SIG-M5 (cell line): ENCODE data around the gene CRYBA1.
"Not testable (repeated sequence)": the region's sequence is repeated elsewhere in the genome, so short reads cannot be mapped to it uniquely, and the experiment has no call there.

ENCODE experiments used
- DNase-seq: peaks from one replicate; lab custom pipeline; 2025; lab: John Stamatoyannopoulos, UW

The CRYBA1 gene, protein sequence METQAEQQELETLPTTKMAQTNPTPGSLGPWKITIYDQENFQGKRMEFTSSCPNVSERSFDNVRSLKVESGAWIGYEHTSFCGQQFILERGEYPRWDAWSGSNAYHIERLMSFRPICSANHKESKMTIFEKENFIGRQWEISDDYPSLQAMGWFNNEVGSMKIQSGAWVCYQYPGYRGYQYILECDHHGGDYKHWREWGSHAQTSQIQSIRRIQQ

DNA sequence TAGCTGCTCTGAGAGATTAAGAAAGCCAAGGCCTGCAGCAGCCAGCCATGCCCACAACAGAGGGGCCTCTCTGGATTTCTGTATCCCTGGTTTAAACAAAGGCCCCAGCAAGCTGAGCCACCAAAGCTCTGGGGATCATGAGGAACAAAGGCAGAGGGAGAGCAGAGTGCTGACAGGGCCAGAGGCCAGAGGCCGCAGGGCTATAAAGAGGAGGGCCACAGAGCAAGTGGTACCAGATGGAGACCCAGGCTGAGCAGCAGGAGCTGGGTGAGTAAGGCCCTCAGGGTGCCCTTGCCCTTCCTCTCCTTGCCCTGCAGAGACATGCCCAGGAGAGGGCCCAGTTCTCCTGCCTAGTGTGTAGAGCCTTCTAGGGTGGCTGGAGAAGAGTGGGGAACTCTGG is at the start of gene CRYBA1:
Gene CRYBA1 (plus strand): TSS at position 232 of the 400 bp plus-strand sequence. CDS start 5 bp downstream, at position 237.
- no peak for DNase-seq

DNA sequence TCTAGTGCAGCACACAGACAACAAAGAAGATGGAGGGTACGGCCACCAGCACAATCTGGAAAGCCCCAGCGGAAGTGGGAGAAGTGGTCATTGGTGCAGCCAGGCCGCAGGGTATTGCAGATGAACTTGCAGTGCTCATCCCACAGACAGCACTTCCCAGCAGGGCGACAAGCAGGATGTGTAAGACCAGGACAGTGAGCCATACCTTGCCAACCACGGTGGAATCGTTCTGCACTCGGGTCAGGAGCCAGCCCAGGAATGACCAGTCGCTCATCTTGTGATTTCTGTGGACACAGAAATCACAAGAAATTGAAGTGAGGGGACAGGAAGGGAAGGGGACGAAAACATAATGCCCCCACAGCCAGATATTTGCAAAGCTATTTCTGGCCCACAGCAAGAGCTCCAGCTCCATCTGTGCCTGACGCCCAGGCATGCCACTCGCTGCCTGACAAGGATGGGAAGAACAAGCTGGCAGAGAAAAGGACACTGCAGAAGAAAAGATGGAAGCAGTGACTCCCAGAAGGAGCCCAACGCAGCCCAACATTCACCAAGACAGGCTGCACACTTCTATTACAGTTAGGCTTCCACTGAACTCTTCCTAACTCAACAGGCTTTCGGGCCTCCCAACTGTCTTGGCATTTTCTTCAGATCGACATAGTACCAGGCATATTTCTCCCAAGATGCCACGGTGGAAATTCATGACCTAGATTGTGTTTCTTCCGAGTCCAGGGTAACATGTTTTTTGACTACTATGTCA is 49.0 kb upstream of the CRYBA1 start:
- DNase-seq = no peak

GRCh38 chr17:29204068-29204804 is 42.4 kb upstream of the CRYBA1 start:
- DNase-seq = not testable (repeated sequence)

DNA sequence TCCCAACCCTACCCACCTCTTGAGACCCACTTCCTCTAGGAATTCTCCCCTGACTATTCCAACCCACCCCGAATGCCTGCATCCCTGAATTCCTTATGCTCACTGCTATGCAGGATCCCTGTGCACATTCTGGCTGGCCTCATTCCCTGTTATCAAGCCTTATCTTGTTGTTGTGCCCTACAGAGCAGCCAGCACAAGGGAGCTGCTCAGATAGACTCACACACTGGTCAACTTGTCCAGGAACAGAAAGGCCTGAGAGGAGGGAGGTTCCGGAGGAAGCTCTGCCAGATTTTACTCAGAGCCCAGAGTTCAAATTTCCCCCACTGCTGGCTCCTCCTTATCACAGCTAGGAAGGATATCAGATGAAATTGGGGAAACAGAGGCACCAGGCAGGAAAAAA is 41.6 kb upstream of the CRYBA1 start:
- no peak for DNase-seq

DNA sequence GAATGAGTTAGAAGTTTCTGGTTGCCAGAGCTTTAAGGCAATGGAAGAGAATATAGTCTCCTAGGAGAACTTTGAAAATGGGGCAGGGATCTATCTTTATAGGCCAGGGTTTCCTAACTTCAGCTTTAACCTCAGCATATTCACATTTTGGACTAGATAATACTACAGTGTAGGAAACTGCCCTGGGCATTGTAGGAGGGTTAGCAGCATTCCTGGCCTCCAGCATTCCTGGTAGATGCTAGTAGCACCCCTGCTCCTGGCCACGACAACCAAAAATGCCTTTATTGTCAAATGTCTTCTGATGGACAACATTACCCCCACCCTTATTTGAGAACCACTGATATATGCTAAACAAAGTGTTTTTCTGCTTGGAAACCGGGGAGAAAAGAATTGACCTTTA is 38.7 kb upstream of the CRYBA1 start:
- DNase-seq = no peak

GRCh38 chr17:29209073-29209472 is 37.6 kb upstream of the CRYBA1 start:
- DNase-seq = no peak

DNA sequence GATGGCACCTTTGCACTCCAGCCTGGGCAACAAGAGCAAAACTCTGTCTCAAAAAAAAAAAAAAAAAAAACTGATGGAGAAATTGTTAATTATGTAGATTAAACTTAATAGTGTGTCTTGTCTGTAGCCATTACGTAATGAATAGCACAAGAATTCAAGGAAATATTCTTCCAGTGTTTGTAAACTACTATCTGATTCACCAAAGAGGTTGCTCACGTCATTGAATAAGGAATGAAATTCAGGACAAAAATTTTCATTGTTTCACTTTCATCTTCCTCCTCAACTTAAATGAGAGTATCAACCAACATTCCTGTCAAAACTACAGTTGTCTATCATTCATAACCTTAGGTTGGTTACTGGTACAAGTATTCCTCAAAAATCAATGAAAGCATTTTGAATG is 35.8 kb upstream of the CRYBA1 start:
- no peak for DNase-seq

DNA sequence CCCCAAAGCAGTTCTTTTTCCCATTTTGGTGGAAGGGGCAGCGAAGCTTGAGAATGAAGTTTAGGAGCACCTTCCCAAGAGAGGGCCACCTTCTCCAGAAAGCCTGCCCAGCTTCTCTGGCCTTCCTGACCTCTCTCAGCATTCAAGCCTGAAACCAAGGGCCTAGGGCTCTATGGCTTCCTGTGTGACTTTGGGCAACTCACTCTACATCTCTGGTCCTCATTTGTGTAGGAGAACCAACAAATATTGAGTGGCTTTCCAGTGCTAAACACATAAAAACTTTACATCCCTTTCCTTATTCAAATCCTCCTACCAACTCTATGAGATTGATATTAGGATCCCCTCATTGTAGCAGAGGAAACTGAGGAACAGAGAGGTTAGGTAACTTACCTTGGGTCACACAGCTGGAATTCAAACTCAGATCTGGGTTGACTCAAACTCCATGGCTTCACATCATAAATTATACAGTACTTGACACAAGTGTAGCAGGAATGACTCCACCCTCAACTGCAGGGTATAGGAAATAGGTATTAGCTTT is 34.5 kb upstream of the CRYBA1 start:
- DNase-seq = no peak

DNA sequence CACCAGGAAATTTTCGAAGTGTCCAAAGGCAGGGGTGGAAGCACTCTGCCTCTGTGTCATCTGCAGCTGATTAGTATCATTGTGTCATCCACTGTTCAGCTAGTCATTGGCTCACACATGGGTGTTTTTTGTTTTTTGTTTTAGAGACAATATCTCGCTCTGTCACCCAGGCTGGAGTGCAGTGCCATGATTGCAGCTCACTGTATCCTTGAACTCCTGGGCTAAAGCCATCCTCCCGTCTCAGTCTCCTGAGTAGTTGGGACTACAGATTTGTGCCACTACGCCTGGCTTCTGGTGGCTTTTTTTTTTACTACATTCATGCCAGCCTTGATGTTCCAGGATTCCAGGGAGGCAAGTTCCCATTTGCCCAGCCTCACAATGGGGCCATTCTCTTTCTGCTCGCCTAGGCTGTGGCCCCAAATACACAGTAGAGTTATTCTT is 34.0 kb upstream of the CRYBA1 start:
- DNase-seq = no peak

DNA sequence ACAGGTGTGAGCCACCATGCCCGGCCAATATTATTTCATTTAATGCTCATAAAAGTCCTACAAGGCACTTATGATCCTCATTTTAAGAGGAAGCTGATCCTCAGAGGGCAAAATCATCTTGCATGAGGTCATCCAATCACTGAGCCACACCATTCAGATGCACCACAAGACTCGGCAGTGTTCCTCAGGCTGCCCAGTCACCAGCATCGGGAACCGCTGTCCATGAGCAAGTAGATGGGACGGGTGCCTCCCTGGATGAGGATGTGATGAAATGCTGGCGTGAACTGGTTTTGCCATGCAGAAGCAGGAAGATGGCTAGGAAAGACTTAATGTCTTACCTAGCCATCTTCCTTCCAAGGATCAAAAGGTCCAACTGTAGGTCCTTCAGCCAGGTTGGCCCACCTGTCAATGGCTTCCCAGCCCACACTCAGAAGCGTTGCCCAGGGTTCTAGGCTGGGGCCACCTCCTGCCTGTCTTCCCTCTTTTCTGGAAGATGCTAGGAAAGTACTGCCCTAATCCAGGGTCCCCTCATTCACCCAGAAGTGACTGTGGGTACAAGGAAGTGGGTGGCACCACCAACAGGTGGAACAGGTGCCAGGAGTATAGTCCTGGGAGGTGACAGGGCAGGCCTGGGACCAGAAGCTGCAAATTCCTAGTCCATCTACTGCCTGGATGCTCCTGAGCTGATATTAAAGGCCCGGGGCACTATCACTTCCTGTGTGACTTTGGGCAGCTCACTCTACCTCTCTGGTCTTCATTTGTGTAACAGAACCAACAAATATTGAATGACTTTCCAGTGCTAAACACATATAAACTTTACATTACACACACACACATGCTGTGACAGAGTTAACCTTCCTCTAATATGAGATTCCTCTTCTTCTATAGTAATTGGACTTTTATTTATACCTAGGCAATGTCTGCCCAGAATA is 32.2 kb upstream of the CRYBA1 start:
- DNase-seq = no peak

DNA sequence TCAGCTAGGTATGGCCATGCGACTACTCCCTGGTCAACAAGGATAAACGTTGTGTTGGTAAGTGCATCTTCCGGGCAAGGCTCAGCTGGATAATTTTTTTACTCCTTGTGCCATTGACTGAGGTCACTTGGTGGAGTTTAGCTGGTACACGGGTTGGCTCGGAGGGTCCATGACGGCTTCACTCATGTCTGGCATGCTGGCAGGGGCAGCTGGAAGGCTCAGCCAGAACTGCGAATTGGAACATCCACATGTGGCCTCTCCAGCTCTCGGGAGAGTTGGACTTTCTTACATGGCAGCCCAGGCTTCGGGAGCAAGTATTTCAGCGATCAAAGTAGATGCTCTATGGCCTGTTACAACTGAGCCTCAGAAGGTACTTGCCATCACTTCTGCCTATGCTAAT is 31.5 kb upstream of the CRYBA1 start:
- DNase-seq = no peak

DNA sequence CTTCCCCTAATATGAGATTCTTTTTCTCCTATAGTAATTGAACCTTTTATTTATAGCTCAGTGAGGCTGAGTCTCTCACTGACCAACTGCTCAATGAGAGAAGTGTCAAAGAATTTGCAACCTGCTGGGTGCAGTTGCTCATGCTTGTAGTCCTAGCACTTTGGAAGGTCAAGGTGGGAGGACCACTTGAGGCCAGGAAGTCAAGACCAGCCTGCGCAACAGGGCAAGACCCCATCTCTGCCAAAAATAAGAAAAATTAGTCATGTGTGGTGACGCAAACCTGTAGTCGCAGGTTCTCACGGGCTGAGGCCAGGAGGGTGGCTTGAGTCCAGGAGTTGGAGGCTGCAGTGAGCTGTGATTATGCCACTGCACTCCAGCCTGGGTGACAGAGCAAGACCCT is 30.9 kb upstream of the CRYBA1 start:
- no peak for DNase-seq

DNA sequence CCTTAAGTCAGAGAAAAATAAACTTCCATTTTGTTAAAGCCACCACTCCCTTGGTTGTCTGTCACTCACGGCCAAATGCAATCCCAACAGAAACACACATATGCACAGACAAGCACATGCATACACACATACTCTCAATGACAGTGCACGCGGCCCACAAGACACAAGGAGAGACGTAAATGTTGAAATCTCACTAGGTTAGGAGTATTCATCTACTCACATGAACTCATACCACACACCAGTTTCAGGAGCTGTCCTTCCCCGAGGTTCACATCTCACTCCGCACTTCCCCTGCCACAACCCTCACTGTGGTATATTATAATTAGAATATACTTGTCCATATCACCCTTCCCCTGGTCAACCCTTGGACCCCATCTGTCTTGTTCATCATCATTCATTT is 30.5 kb upstream of the CRYBA1 start:
- no peak for DNase-seq

GRCh38 chr17:29216856-29217255 is 29.8 kb upstream of the CRYBA1 start:
- DNase-seq = no peak

GRCh38 chr17:29219378-29220047 is 27.1 kb upstream of the CRYBA1 start:
- DNase-seq = no peak

DNA sequence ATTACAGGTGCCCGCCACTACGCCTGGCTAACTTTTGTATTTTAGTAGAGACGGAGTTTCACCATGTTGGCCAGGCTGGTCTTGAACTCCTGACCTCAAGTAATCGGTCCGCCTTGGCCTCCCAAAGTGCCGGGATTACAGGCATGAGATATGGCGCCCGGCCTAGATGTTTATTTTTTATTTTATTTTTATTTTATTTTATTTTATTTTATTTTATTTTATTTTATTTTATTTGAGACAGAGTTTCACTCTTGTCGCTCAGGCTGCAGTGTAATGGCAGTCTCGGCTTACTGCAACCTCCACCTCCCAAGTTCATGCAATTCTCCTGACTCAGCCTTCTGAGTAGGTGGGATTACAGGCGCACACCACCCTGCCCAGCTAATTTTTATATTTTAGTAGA is 25.3 kb upstream of the CRYBA1 start:
- not testable (repeated sequence) for DNase-seq

GRCh38 chr17:29225396-29225795 is 21.3 kb upstream of the CRYBA1 start:
- no peak for DNase-seq

GRCh38 chr17:29233301-29233700 is 13.4 kb upstream of the CRYBA1 start:
- DNase-seq = no peak

DNA sequence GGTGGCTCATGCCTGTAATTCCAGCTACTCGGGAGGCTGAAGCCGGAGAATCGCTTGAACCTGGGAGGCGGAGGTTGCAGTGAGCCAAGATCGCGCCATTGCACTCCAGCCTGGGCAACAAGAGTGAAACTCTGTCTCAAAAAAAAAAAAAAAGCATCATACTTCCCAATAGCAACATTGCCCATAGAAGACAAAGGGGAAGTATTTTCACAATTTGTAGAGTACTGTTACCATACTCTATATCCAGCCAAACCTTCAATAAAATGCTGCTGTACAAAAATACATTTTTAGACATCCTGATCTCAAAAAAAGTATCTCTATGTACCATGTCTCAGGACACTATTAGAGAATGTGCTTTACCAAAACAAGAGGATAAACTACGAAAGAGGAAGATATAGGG is 11.7 kb upstream of the CRYBA1 start:
- not testable (repeated sequence) for DNase-seq

DNA sequence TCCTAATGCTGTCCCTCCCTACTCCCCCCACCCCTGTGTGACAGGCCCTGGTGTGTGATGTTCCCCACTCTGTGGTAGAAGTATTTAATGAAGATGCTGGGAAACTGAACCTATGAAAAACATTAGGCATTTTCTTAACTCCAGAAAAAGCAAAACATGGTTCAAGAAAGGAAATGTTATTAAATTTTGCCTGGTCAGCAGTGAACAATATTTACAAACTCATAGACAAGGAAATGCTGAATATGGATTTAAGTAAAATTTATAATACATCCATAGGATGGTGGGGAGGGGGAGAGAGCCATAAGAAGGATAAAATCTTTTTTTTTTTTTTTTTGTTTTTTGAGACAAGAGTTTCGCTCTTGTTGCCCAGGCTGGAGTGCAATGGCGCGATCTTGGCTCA is 10.8 kb upstream of the CRYBA1 start:
- DNase-seq = no peak
